OCI-LY3 (cell line): ENCODE data around the gene ECSIT.
A peak's percentile ranks its signal among the peaks of the same experiment; 100 is the strongest.

Source experiments
- H2AFZ ChIP-seq: fragments of 200-600, 300-600 bp; shearing (Covaris generic); 2 replicates; pipeline ENCODE4 v1.6.0; 2014; ENCODE audit warnings: antibody characterized with exemption, low read depth, low read length
- H3K27ac ChIP-seq: fragments of 200-600, 300-600 bp; sonication (generic); 2 replicates; pipeline ENCODE4 v1.5.1; 2014; ENCODE audit warnings: mild to moderate bottlenecking, low read length, moderate library complexity, mixed read lengths
- H3K27me3 ChIP-seq: fragments of 200-600, 300-600 bp; sonication (generic); 2 replicates; pipeline ENCODE4 v1.6.1; 2014; ENCODE audit warnings: low read depth, low read length, mixed read lengths
- H3K36me3 ChIP-seq: fragments of 200-600, 300-600 bp; sonication (generic); replicated peaks from 2 replicates; pipeline ENCODE3; 2014; ENCODE audit warnings: low read depth, low read length, mixed read lengths
- H3K4me1 ChIP-seq: fragments of 300-600, 200-600 bp; sonication (generic); 2 replicates; pipeline ENCODE4 v1.6.1; 2014; ENCODE audit warnings: low read length, mixed read lengths
- H3K4me2 ChIP-seq: fragments of 200-600, 300-600 bp; sonication (generic); 2 replicates; pipeline ENCODE4 v1.6.1; 2014; ENCODE audit warnings: low read length, mixed read lengths
- H3K4me3 ChIP-seq: fragments of 300-600, 200-600 bp; sonication (generic); 2 replicates; pipeline ENCODE4 v1.5.1; 2014; ENCODE audit warnings: antibody characterized with exemption, mild to moderate bottlenecking, low read length, moderate library complexity
- H3K79me2 ChIP-seq: fragments of 300-600, 200-600 bp; shearing (Covaris generic); 2 replicates; pipeline ENCODE4 v1.6.1; 2014; ENCODE audit warnings: mild to moderate bottlenecking, low read length, mixed read lengths
- H3K9ac ChIP-seq: fragments of 300-600, 200-600 bp; shearing (Covaris generic); 2 replicates; pipeline ENCODE4 v1.6.0; 2014; ENCODE audit warnings: mild to moderate bottlenecking, low read length, moderate library complexity
- H3K9me3 ChIP-seq: fragments of 200-600, 300-600 bp; shearing (Covaris generic); 2 replicates; pipeline ENCODE4 v1.6.1; 2014; ENCODE audit warnings: low read length, mixed read lengths; ENCODE audit not compliant: insufficient read depth
- H4K20me1 ChIP-seq: fragments of 200-600, 300-600 bp; sonication (generic); 2 replicates; pipeline ENCODE4 v1.6.1; 2016; ENCODE audit warnings: low read length, mixed read lengths; ENCODE audit not compliant: insufficient read depth
- CTCF ChIP-seq: fragments of 200-600, 300-600 bp; sonication (generic); IDR thresholded peaks from 2 replicates; pipeline ENCODE4 v1.5.1; 2014; ENCODE audit warnings: antibody characterized with exemption, low read length, low read depth
- EZH2phosphoT487 ChIP-seq: fragments of 200-600 bp; shearing (Covaris generic); IDR thresholded peaks from 2 replicates; pipeline ENCODE4 v1.6.1; 2018; ENCODE audit warnings: antibody characterized with exemption, mixed run types, low read depth

ECSIT gene

GRCh38 chr19:11504502-11505031, 24.4 kb downstream of the ECSIT start:
- no peaks in the 10 kb centered on the region for H3K36me3 ChIP-seq
- no peak overlapping the region for H2AFZ ChIP-seq
- peaks cover 17% of the 10 kb centered on the region for H3K4me1 ChIP-seq
- TF ChIP-seq CTCF (no peak), EZH2phosphoT487 (no peak)
- 0 out of 2 replicates have a peak overlapping the region, but pooled peaks have one; percentile 9 for H3K27ac ChIP-seq
- no peaks in the 10 kb centered on the region for H3K27me3 ChIP-seq
- peak overlapping the region; percentile 88 for H3K4me2 ChIP-seq
- H3K4me3 ChIP-seq = peak overlapping the region; percentile 79
- H3K9me3 ChIP-seq = no peaks in the 10 kb centered on the region
- no peaks in the 10 kb centered on the region for H4K20me1 ChIP-seq
- H3K9ac ChIP-seq = peak overlapping the region; percentile 58
- peaks cover 9% of the 10 kb centered on the region; the same call in 1 of the 2 replicates for H3K79me2 ChIP-seq

GRCh38 chr19:11499890-11500420, 29.0 kb downstream of the ECSIT start:
- H3K27me3 ChIP-seq = no peaks in the 10 kb centered on the region
- peaks cover 7% of the 10 kb centered on the region for H3K36me3 ChIP-seq
- H3K4me1 ChIP-seq = peaks cover 6% of the 10 kb centered on the region
- TF ChIP-seq EZH2phosphoT487 = no peak
- H3K9me3 ChIP-seq = no peaks in the 10 kb centered on the region
- no peak overlapping the region for H3K4me3 ChIP-seq
- H3K9ac ChIP-seq = no peak overlapping the region
- H3K4me2 ChIP-seq = no peak overlapping the region
- 0 out of 2 replicates have a peak, but pooled peaks cover 6% of the 10 kb centered on the region for H3K79me2 ChIP-seq
- H2AFZ ChIP-seq = no peak overlapping the region
- 0 out of 2 replicates have a peak, but pooled peaks cover 4% of the 10 kb centered on the region for H4K20me1 ChIP-seq
- H3K27ac ChIP-seq = no peak overlapping the region

- Histone ChIP-seq H3K79me2 (0 out of 2 replicates have a peak, but pooled peaks cover under 1% of the 10 kb centered on the region), H3K27me3 (no peaks in the 10 kb centered on the region), H3K27ac (no peak overlapping the region), H3K4me3 (no peak overlapping the region), H4K20me1 (0 out of 2 replicates have a peak, but pooled peaks cover 4% of the 10 kb centered on the region), H2AFZ (no peak overlapping the region), H3K36me3 (peaks cover 8% of the 10 kb centered on the region), H3K9ac (no peak overlapping the region), H3K4me1 (no peaks in the 10 kb centered on the region), H3K4me2 (no peak overlapping the region), H3K9me3 (no peaks in the 10 kb centered on the region)
- TF ChIP-seq EZH2phosphoT487 (no peak), CTCF (no peak)
These were observed 29.7 kb downstream of the ECSIT start for GRCh38 chr19:11499220-11499726.

- Histone ChIP-seq H3K4me3 (no peak overlapping the region), H3K36me3 (peaks cover 8% of the 10 kb centered on the region), H3K9me3 (no peaks in the 10 kb centered on the region), H4K20me1 (0 out of 2 replicates have a peak, but pooled peaks cover 4% of the 10 kb centered on the region), H2AFZ (no peak overlapping the region), H3K4me1 (no peaks in the 10 kb centered on the region), H3K27ac (no peak overlapping the region), H3K79me2 (no peaks in the 10 kb centered on the region), H3K27me3 (no peaks in the 10 kb centered on the region), H3K4me2 (no peak overlapping the region), H3K9ac (no peak overlapping the region)
- TF ChIP-seq EZH2phosphoT487 (no peak), CTCF (peak; percentile 79)
These were observed 32.4 kb downstream of the ECSIT start for GRCh38 chr19:11496391-11497163.
